ENCODE measurements around the gene PKIG. TPM values are rescaled to one million over a fixed set of nuclear protein-coding genes. Genes with fewer than 3 reads are reported as not detected.

Gene PKIG
- 30.5 to 38.0 TPM (median 37.5 TPM) in 5 replicates for total RNA-seq (2022; extraction: Qiagen RNA extraction)

DNA sequence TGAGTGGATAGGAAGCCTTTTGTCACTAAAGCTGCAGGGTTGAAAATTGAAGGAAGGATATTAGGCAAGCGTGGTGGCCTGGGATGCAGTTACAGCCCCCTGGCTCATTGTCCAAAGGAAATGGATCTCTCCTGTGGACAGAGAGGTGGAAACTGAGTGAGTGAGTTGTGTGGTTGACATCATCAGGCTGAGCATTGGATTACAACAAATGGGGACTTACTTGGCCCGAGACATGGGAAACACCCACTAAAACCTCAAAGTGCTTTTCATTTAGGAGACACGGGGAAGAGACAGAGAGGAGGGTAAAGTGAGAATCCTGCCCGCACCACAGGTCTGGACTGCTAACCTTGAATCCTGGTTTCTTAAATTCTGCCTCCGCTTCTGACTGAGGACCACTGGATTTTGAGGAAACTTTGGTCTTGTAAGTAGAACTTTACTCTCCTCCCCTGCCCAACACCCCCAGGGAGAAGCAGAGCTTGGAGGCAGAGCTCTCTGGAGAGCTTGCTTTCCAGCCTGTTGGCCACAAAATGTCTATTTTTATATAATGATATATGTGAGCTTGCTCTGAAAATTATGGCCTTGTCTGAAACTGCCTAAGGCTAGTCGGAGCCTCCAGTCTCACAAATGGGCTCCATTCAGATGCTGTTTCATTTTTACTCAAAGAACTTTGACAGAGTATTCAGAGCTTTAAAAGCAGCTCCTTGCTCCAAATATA is at the start of gene PKIG:
PKIG (plus strand) TSS at position 269 of the 715 bp plus-strand sequence. CDS start 31,978 bp downstream, outside the sequence.

GRCh38 chr20:44651684-44652423 is 69.5 kb downstream of the PKIG start, which contains the start of gene ADA:
ADA (minus strand) TSS chr20:44651699; CDS start chr20:44651607, 92 bp downstream.

Other genes with a start within 250 kb of the PKIG start
- gene R3HDML, start 245.5 kb upstream of the PKIG start, total RNA-seq (2022; extraction: Qiagen RNA extraction), result 0.16 to 0.83 TPM (median 0.31 TPM) in 5 replicates
- gene HNF4A, start 226.9 kb upstream of the PKIG start, total RNA-seq (2022; extraction: Qiagen RNA extraction), result 15.4 to 20.8 TPM (median 18.8 TPM) in 5 replicates
- gene TTPAL, start 106.7 kb upstream of the PKIG start, total RNA-seq (2022; extraction: Qiagen RNA extraction), result 12.9 to 18.3 TPM (median 17.0 TPM) in 5 replicates
- gene SERINC3, start 60.5 kb upstream of the PKIG start, total RNA-seq (2022; extraction: Qiagen RNA extraction), result 69.0 to 94.6 TPM (median 85.3 TPM) in 5 replicates
- gene ADA, start 69.1 kb downstream of the PKIG start, total RNA-seq (2022; extraction: Qiagen RNA extraction), result 49.1 to 60.9 TPM (median 52.1 TPM) in 5 replicates
- gene CCN5, start 132.8 kb downstream of the PKIG start, total RNA-seq (2022; extraction: Qiagen RNA extraction), result 26.1 to 39.6 TPM (median 26.8 TPM) in 5 replicates
- gene KCNK15, start 163.3 kb downstream of the PKIG start, total RNA-seq (2022; extraction: Qiagen RNA extraction), result 0.31 to 0.72 TPM (median 0.53 TPM) in 5 replicates
- 1.5 to 2.0 TPM (median 1.8 TPM) in 5 replicates for gene RIMS4, start 228.0 kb downstream of the PKIG start, total RNA-seq (2022; extraction: Qiagen RNA extraction)